Endothelial cell of umbilical vein (primary cell): ENCODE data around the gene PSMA8. TPM values are rescaled to one million over a fixed set of nuclear protein-coding genes. Genes with fewer than 3 reads are reported as not detected.

Source experiments
- BruUV-seq: library from RNA; stranded (reverse); fragments of 400-500 nt; replicated peaks from 2 replicates; lab custom pipeline; 2021; lab: Mats Ljungman, UMichigan
- CTCF ChIA-PET: fragments of 300-600, 350-600 bp; sonication (Branson Sonifier 250); formaldehyde crosslinking; loops from one replicate; lab custom pipeline; 2021; ENCODE audit warnings: antibody characterized with exemption, inconsistent platforms; lab: Charles Lee
- POLR2A ChIA-PET: fragments of 300-600, 350-600 bp; sonication (Branson Sonifier 250); formaldehyde crosslinking; loops from one replicate; lab custom pipeline; 2021; ENCODE audit warnings: antibody characterized with exemption, inconsistent platforms; lab: Charles Lee
- DNase-seq: peaks from one replicate; pipeline ENCODE4 v3.0.0-alpha.2; 2011; ENCODE audit warnings: low read depth, low spot score
- FAIRE-seq: peaks from 2 replicates; lab custom pipeline; 2011; peaks lifted over from hg19 to GRCh38; lab: Jason Lieb, UNC
- H2AFZ ChIP-seq: 2 replicates; pipeline ENCODE4 v1.6.0; 2012; ENCODE audit warnings: low read depth, low read length, control low read depth, inconsistent platforms
- H3K27ac ChIP-seq: 2 replicates; pipeline ENCODE4 v1.5.1; 2011; ENCODE audit warnings: low read depth, mild to moderate bottlenecking, control low read depth, low read length, moderate library complexity; ENCODE audit not compliant: insufficient read depth
- H3K27me3 ChIP-seq, 2 experiments: 2 replicates each; pipeline versions ENCODE4 v1.6.0 to v1.6.1; 2011; ENCODE audit warnings: low read length in 2 of 2, mixed read lengths in 1 of 2; ENCODE audit not compliant: control insufficient read depth in 2 of 2, insufficient read depth in 2 of 2
- H3K36me3 ChIP-seq, 2 experiments: 2 replicates in 1 of 2; 3 replicates in 1 of 2; pipeline ENCODE4 v1.5.1; 2011; ENCODE audit warnings: low read length in 2 of 2, mild to moderate bottlenecking in 1 of 2, moderate library complexity in 1 of 2; ENCODE audit not compliant: control insufficient read depth in 2 of 2, insufficient read depth in 2 of 2; ENCODE audit errors: extremely low read depth in 1 of 2
- H3K4me1 ChIP-seq: 3 replicates; pipeline ENCODE4 v1.5.1; 2011; ENCODE audit warnings: mild to moderate bottlenecking, low read length; ENCODE audit not compliant: control insufficient read depth, insufficient read depth; ENCODE audit errors: extremely low read depth
- H3K4me2 ChIP-seq: 2 replicates; pipeline ENCODE4 v1.6.1; 2011; ENCODE audit warnings: low read length, control low read depth, mixed read lengths; ENCODE audit not compliant: insufficient read depth
- H3K4me3 ChIP-seq, 3 experiments: fragments of 200-600 bp in 1 of 3; sonication (generic), shearing (Covaris generic) in 1 of 3; replicated peaks in 1 of 3; 2 replicates each; pipeline ENCODE4 v1.5.1; 2011 to 2016; ENCODE audit warnings: control low read depth in 3 of 3, low read length in 3 of 3, mild to moderate bottlenecking in 2 of 3, inconsistent platforms in 1 of 3, low read depth in 1 of 3, moderate library complexity in 1 of 3; ENCODE audit not compliant: insufficient read depth in 1 of 3
- H3K79me2 ChIP-seq: 2 replicates; pipeline ENCODE4 v1.6.0; 2012; ENCODE audit warnings: low read length, inconsistent platforms; ENCODE audit not compliant: control insufficient read depth, insufficient read depth
- H3K9ac ChIP-seq: replicated peaks from 2 replicates; pipeline ENCODE3; 2011; ENCODE audit warnings: low read length, control low read depth; ENCODE audit not compliant: insufficient read depth; ENCODE audit errors: extremely low read depth
- H3K9me1 ChIP-seq: replicated peaks from 3 replicates; pipeline ENCODE4 v1.6.0; 2011; ENCODE audit warnings: mild to moderate bottlenecking, low read length; ENCODE audit not compliant: control insufficient read depth, insufficient read depth; ENCODE audit errors: extremely low read depth
- H3K9me3 ChIP-seq: replicated peaks from 2 replicates; pipeline ENCODE4 v1.5.1; 2012; ENCODE audit warnings: low read length, inconsistent platforms; ENCODE audit not compliant: control insufficient read depth, insufficient read depth
- H4K20me1 ChIP-seq: replicated peaks from 2 replicates; pipeline ENCODE3; 2011; ENCODE audit warnings: mild to moderate bottlenecking, low read length; ENCODE audit not compliant: control insufficient read depth, insufficient read depth; ENCODE audit errors: extremely low read depth
- EZH2 ChIP-seq: IDR thresholded peaks from 2 replicates; pipeline ENCODE4 v1.6.1; 2012; ENCODE audit warnings: borderline replicate concordance, low read depth, mild to moderate bottlenecking, moderate library complexity, low read length, inconsistent platforms; ENCODE audit not compliant: severe bottlenecking
- FOS ChIP-seq: IDR thresholded peaks from 2 replicates; pipeline ENCODE4 v1.6.1; 2011; ENCODE audit warnings: mild to moderate bottlenecking, low read length, moderate library complexity, borderline replicate concordance; ENCODE audit not compliant: insufficient read depth
- GATA2 ChIP-seq: IDR thresholded peaks from 2 replicates; pipeline ENCODE4 v1.7.0; 2011; ENCODE audit warnings: low read depth, mild to moderate bottlenecking, moderate library complexity, mixed read lengths, low read length; ENCODE audit not compliant: insufficient read length, insufficient read depth
- JUN ChIP-seq: IDR thresholded peaks from 2 replicates; pipeline ENCODE4 v1.6.1; 2011; ENCODE audit warnings: borderline replicate concordance, low read depth; ENCODE audit not compliant: insufficient read length, insufficient read depth
- MYC ChIP-seq: IDR thresholded peaks from one replicate; pipeline ENCODE4 v1.6.1; 2011; ENCODE audit warnings: mild to moderate bottlenecking, low read depth, low read length
- POLR2A ChIP-seq: IDR thresholded peaks from 2 replicates; pipeline ENCODE4 v1.6.1; 2012; ENCODE audit warnings: low read depth, mild to moderate bottlenecking, control low read depth, low read length
- POLR2AphosphoS5 ChIP-seq: IDR thresholded peaks from 2 replicates; pipeline ENCODE4 v1.6.1; 2012; ENCODE audit warnings: low read depth, mild to moderate bottlenecking, control low read depth, low read length, moderate library complexity; ENCODE audit not compliant: insufficient read depth
- dilution Hi-C: fragments of 300-500 bp; cut with MboI; formaldehyde crosslinking; loops from one replicate; pipeline ENCODE4 v1.15.0; 2019; ENCODE audit warnings: low sequenced_read_pairs; ENCODE audit not compliant: extremely low pct_ligation_motif_present
- intact Hi-C: fragments of 100-400 bp; cut with micrococcal nuclease; formaldehyde crosslinking; loops from one replicate; pipeline ENCODE4 v1.10.0; 2022
- polyA plus RNA-seq, 4 experiments: library from polyadenylated mRNA; depleted of rRNA in 3 of 4; stranded (reverse) in 3 of 4; unstranded in 1 of 4; fragments of >200 nt; gene quantifications; 2 replicates each; pipeline versions ENCODE4 v1.2.1 to v1.2.3, GENCODE V29; 2011 to 2012; ENCODE audit warnings: missing spikeins in 1 of 4
- total RNA-seq: library from RNA; stranded (reverse); gene quantifications from 2 replicates; pipeline ENCODE4 v1.2.3, GENCODE V29; 2021
- TF ChIP-seq, protein P1 (sequence below): IDR thresholded peaks from 2 replicates; pipeline ENCODE4 v1.6.1; 2011; ENCODE audit not compliant: insufficient read depth, insufficient read length
- TF ChIP-seq, protein P2 (sequence below), 2 donors: IDR thresholded peaks; 1 replicate in 1 of 2; 2 replicates in 1 of 2; pipeline ENCODE4 v1.5.1; 2011; ENCODE audit warnings: low read length in 2 of 2, mild to moderate bottlenecking in 2 of 2, moderate library complexity in 2 of 2, control low read depth in 1 of 2, inconsistent platforms in 1 of 2, low read depth in 1 of 2; ENCODE audit not compliant: insufficient read depth in 1 of 2; ENCODE audit errors: extremely low read depth in 1 of 2

PSMA8 gene
- total and polyA plus RNA-seq, 2 donors (not counting 3 experiments of a cell fraction or from before 2014, with no cell fraction given): not detected

DNA sequence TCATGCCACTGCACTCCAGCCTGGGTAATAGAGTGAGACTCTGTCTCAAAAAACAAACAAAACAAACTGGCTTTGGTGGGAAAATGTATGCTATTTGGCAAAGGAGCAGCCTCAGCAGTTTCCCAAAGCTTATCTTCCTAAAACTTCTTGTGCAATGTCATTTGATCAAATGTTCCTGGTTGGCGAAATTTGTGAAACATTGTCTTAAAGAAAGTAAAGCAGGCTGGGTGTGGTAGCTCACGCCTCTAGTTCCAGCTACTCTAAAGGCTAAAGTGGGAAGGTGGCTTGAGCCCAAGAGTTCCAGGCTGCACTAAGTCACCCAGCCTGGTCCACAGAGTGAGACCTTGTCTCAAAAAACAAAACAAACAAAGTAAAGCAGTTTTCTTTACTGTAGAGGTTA is 75.3 kb downstream of the PSMA8 start:
- intact Hi-C loops: no loop called here
- no peak for FAIRE-seq

More for the DNA sequence above, 75.3 kb downstream of the PSMA8 start:
- Histone ChIP-seq H3K79me2 (no peaks in the 10 kb centered on the region), H4K20me1 (no peaks in the 10 kb centered on the region), H3K36me3 (no peaks in the 10 kb centered on the region), H2AFZ (no peak overlapping the region), H3K27ac (no peak overlapping the region), H3K4me1 (no peaks in the 10 kb centered on the region), H3K4me2 (no peak overlapping the region), H3K27me3 (no peaks in the 10 kb centered on the region), H3K9ac (no peak overlapping the region), H3K9me3 (no peaks in the 10 kb centered on the region), H3K4me3 (no peak overlapping the region), H3K9me1 (no peaks in the 10 kb centered on the region)
- CTCF ChIA-PET: no interaction called here
- no peak for TF ChIP-seq MYC
- TF ChIP-seq, protein P1, sequence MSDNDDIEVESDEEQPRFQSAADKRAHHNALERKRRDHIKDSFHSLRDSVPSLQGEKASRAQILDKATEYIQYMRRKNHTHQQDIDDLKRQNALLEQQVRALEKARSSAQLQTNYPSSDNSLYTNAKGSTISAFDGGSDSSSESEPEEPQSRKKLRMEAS: no peak
- TF ChIP-seq, protein P2, sequence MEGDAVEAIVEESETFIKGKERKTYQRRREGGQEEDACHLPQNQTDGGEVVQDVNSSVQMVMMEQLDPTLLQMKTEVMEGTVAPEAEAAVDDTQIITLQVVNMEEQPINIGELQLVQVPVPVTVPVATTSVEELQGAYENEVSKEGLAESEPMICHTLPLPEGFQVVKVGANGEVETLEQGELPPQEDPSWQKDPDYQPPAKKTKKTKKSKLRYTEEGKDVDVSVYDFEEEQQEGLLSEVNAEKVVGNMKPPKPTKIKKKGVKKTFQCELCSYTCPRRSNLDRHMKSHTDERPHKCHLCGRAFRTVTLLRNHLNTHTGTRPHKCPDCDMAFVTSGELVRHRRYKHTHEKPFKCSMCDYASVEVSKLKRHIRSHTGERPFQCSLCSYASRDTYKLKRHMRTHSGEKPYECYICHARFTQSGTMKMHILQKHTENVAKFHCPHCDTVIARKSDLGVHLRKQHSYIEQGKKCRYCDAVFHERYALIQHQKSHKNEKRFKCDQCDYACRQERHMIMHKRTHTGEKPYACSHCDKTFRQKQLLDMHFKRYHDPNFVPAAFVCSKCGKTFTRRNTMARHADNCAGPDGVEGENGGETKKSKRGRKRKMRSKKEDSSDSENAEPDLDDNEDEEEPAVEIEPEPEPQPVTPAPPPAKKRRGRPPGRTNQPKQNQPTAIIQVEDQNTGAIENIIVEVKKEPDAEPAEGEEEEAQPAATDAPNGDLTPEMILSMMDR (IDR thresholded peaks at IDR 0.05; ENCODE audit: extremely low read depth in 1 of 2, insufficient read depth in 1 of 2, low read depth in 1 of 2, low read length in 2 of 2): no peak
- no peak for TF ChIP-seq EZH2
- no peak for TF ChIP-seq GATA2
- no peak for TF ChIP-seq FOS
- no peak for TF ChIP-seq JUN
- no peak for TF ChIP-seq POLR2AphosphoS5
- TF ChIP-seq POLR2A: no peak
- dilution Hi-C loops: no loop called here
- POLR2A ChIA-PET: no interaction called here
- no peak for DNase-seq
- no TSS peak for BruUV-seq
